ENCODE measurements around the gene FABP6.
"Not testable (repeated sequence)": the region's sequence is repeated elsewhere in the genome, so short reads cannot be mapped to it uniquely, and the experiment has no call there.

Gene FABP6

GRCh38 chr5:160237571-160238093, 8.3 kb downstream of the FABP6 start:
- in situ Hi-C loops (cut with HindIII; ENCODE audit: low pct_ligation_motif_present, low sequenced_read_pairs) = no loop called here
- H3K27me3 ChIP-seq (replicated peaks) = no peaks in the 10 kb centered on the region
- H3K27ac ChIP-seq = no peak overlapping the region
- H3K4me3 ChIP-seq (ENCODE audit: low read depth, low read length) = no peak overlapping the region
- no peak for TF ChIP-seq CTCF (IDR thresholded peaks at IDR 0.05; ENCODE audit: low read depth, low read length, missing control alignments)
- H3K36me3 ChIP-seq (replicated peaks) = no peaks in the 10 kb centered on the region
- DNase-seq = no peak

- Histone ChIP-seq H3K4me3 (ENCODE audit: low read depth, low read length) (no peak overlapping the region), H3K27me3 (replicated peaks) (no peaks in the 10 kb centered on the region), H3K27ac (no peak overlapping the region), H3K36me3 (replicated peaks) (no peaks in the 10 kb centered on the region)
- TF ChIP-seq CTCF (IDR thresholded peaks at IDR 0.05; ENCODE audit: low read depth, low read length, missing control alignments) = no peak
- in situ Hi-C loops (cut with HindIII; ENCODE audit: low pct_ligation_motif_present, low sequenced_read_pairs) = no loop called here
- DNase-seq = no peak
Measured at GRCh38 chr5:160240350-160240749, 11.0 kb downstream of the FABP6 start.

GRCh38 chr5:160242145-160242544, 12.8 kb downstream of the FABP6 start:
- H3K4me3 ChIP-seq (ENCODE audit: low read depth, low read length) = no peak overlapping the region
- H3K36me3 ChIP-seq (replicated peaks) = no peaks in the 10 kb centered on the region
- no peak overlapping the region for H3K27ac ChIP-seq
- in situ Hi-C loops (cut with HindIII; ENCODE audit: low pct_ligation_motif_present, low sequenced_read_pairs) = no loop called here
- DNase-seq = no peak
- no peak for TF ChIP-seq CTCF (IDR thresholded peaks at IDR 0.05; ENCODE audit: low read depth, low read length, missing control alignments)
- H3K27me3 ChIP-seq (replicated peaks) = no peaks in the 10 kb centered on the region

- no peak for TF ChIP-seq CTCF (IDR thresholded peaks at IDR 0.05; ENCODE audit: low read depth, low read length, missing control alignments)
- no peak overlapping the region for H3K27ac ChIP-seq
- DNase-seq = no peak
- no peaks in the 10 kb centered on the region for H3K27me3 ChIP-seq (replicated peaks)
- in situ Hi-C loops (cut with HindIII; ENCODE audit: low pct_ligation_motif_present, low sequenced_read_pairs) = no loop called here
- no peak overlapping the region for H3K4me3 ChIP-seq (ENCODE audit: low read depth, low read length)
- H3K36me3 ChIP-seq (replicated peaks) = no peaks in the 10 kb centered on the region
Measured at GRCh38 chr5:160245506-160246086, 16.3 kb downstream of the FABP6 start.

- H3K4me3 ChIP-seq (ENCODE audit: low read depth, low read length); DNase-seq; H3K27ac ChIP-seq; in situ Hi-C loops (cut with HindIII; ENCODE audit: low pct_ligation_motif_present, low sequenced_read_pairs); H3K27me3 ChIP-seq (replicated peaks): not testable (repeated sequence)
- H3K36me3 ChIP-seq (replicated peaks) = peaks cover 11% of the 10 kb centered on the region
Measured at GRCh38 chr5:160249570-160249969, 20.3 kb downstream of the FABP6 start.

GRCh38 chr5:160250226-160250625, 20.9 kb downstream of the FABP6 start:
- DNase-seq = no peak
- no peak for TF ChIP-seq CTCF (IDR thresholded peaks at IDR 0.05; ENCODE audit: low read depth, low read length, missing control alignments)
- in situ Hi-C loops (cut with HindIII; ENCODE audit: low pct_ligation_motif_present, low sequenced_read_pairs) = no loop called here
- H3K36me3 ChIP-seq (replicated peaks) = peaks cover 11% of the 10 kb centered on the region
- no peaks in the 10 kb centered on the region for H3K27me3 ChIP-seq (replicated peaks)
- no peak overlapping the region for H3K4me3 ChIP-seq (ENCODE audit: low read depth, low read length)
- H3K27ac ChIP-seq = no peak overlapping the region

Data from brain microvascular endothelial cell (primary cell).